ELR (cell line): ENCODE results near the gene PZP.
"Not testable (repeated sequence)": the region's sequence is repeated elsewhere in the genome, so short reads cannot be mapped to it uniquely, and the experiment has no call there.

Source experiments
- DNase-seq: peaks from one replicate; pipeline ENCODE4 v3.0.0-alpha.2; 2015; ENCODE audit warnings: low read depth

The PZP gene

DNA sequence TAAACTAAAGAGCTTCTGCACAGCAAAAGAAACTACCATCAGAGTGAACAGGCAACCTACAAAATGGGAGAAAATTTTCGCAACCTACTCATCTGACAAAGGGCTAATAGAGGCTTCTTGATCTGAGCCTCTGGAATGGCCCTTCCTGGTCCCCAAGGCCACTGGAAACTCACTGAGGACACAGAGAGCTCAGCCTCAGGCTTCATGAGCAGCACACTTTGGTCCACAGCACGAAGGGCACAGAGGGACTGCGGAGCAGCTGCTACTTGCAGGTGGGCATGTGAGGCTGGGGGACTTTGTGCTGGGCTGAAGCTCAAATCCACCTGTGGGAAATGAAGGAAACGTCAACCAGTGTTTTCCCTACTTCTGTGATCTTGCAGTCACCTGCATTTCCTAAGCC lies 27.4 kb downstream of the PZP start:
- no peak for DNase-seq

DNA sequence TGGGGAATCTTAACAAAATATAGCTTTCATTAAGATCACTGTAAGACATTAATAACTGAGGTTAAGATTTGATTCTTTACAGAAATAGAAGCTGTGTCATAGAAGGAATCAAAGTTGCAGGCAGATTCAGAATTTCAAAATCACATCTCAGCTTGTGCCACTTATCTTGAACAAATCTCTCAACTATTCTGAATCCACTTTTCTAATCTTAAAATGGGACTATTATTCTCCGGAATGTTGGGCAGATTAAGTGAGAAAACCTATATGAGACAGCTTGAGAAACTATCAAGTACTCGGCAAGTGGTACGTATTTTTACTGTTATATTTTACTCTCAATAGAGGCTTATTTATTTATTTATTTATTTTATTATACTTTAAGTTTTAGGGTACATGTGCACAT lies 28.4 kb downstream of the PZP start:
- DNase-seq: no peak

DNA sequence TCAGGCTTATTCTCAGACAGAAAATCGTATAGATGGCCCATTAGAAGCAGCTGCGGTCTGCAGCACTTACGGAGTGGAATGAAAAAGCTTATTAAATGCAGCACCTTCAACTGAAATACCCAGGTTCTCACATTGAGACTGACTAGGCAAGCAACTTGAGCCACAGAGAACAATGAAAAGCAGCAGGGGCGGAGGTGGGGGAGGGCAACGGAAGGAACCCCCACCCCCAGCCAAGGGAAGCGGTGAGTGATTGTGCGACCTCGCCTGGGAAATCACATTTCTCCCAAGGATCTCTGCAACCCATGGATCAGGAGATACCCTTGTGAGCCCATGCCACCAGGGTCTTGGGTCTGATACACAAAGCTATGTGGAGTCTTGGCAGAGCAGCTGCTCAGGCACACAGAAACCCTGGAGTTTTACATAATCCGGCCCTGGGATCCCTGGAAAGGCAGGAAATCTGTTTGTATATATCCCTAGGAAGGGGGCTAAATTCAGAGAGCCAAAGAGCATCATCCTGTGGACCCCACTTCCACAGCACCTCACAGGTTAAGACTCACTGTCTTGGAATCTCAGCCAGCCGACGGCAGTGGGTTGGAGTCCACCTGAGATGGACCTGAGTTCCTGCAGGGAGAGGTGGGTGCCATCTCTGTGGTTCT lies 38.1 kb downstream of the PZP start:
- DNase-seq: no peak

DNA sequence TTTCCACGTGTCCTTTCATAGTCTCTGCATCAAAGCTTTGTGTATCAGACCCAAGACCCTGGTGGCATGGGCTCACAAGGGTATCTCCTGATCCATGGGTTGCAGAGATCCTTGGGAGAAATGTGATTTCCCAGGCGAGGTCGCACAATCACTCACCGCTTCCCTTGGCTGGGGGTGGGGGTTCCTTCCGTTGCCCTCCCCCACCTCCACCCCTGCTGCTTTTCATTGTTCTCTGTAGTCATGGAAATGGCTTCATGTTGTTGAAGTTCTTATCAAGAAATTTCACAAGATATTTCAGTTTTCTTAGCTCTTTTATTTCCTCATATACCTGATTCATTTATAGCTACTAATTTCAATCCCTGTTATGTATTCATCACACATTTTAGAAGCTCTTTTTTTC lies 40.9 kb downstream of the PZP start:
- not testable (repeated sequence) for DNase-seq

DNA sequence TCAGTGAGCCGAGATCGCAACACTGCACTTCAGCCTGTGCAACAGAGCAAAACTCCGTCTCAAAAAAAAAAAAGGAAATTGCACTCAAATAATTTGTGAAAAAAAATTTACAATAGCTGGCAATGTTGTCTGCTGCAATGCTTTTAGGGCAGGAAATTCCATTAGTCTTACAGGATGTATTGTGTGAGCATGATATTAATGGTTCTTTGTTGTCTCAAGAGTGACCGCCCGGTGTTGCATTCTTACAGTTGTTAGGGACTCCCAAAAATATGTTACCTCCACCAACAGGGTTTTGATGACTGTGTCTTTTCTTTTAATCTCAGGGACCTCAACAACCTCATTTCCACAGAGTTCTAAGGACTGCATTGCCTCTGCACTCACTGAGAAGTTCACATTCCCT lies 44.8 kb downstream of the PZP start:
- DNase-seq: no peak

DNA sequence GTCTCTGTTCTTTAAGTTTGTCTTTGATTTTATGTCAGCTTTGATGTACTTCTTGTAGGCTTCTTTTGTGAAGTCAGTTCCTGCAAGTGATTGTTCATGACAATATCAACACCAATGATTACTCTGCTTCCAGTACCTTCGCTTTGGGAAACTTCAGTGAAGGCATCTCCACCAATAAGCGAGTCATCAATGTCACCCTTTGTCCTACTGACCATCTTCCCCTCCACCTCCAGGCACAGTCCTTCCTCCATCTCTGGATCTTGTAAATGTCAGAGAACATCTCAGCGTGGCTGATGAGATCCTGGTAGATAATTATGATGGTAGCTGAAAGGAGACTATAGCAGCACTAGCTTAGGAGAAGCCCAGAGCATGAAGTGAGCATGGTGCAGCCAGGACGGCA lies 52.1 kb downstream of the PZP start:
- DNase-seq: no peak

DNA sequence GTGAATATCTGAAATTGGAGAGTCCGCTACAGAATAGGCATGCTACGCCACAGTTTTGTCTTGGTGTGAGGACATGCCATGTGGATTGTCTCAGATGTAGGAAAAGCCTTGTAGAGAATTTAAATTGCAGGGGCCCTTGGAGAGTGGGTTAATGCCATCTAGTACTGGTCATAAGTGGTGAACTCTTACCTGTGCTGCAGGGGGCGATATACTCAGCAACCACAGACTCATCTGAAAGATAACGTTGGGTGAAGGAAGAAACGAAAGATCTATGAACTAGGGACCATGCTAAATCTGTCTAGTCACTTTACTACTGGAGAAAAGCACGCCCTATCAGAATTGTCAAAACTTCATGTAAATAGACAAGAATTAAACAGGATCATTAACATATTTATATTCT lies 58.8 kb downstream of the PZP start:
- DNase-seq: no peak

DNA sequence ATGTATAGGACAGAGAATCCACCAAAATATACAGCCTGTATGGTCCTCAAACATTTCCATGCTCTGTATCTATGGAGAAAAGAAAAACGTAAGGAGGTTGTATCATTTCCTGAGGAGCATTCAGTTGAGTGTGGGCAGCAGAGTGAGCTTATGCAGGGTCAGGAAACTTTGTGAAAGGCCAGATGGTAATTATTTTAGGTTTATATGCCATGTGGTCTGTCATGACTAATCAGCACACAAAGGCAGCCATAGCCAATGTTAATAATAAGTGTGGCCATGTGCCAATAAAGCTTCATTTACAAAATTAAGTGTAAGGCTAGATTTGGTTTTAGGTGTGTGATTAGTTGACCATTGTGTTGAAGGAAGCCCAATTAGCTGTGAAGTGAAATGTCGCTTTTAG lies 59.3 kb downstream of the PZP start:
- no peak for DNase-seq

DNA sequence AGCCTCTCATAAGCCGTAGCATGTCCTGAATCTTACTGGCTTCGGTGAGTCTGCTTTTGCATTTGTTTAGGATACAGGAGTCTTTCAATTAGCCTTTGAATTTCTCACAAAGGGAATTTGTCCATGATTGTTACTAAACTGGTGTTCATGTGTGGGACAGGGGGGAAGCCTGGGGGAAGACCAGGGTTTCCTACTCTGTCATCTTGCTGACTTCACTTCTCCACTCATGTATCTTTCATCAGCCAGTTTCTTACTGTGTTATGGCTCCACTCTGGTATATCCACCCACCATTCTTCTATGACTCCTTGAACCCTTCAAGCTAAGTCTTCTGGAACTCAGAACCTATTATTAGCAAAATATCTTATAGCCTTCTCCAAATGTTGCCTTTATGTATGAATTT lies 60.7 kb downstream of the PZP start:
- no peak for DNase-seq

DNA sequence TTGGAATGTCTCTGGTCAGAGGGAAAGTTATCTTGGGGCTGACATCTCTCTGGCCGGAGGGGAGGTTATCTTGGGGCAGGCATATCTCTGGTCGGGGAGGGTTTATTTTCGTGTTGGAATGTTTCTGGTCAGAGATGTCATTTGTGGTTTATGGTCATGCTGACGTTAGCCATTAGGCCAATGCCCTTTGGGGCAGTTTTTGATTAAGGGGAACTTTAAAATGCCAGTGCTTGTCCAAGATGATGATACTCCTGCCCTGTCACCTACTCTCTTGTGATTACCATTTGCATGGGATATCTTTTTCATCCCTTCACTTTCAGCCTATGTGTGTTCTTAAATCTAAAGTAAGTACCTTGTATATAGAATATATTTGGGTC lies 63.5 kb downstream of the PZP start:
- no peak for DNase-seq

DNA sequence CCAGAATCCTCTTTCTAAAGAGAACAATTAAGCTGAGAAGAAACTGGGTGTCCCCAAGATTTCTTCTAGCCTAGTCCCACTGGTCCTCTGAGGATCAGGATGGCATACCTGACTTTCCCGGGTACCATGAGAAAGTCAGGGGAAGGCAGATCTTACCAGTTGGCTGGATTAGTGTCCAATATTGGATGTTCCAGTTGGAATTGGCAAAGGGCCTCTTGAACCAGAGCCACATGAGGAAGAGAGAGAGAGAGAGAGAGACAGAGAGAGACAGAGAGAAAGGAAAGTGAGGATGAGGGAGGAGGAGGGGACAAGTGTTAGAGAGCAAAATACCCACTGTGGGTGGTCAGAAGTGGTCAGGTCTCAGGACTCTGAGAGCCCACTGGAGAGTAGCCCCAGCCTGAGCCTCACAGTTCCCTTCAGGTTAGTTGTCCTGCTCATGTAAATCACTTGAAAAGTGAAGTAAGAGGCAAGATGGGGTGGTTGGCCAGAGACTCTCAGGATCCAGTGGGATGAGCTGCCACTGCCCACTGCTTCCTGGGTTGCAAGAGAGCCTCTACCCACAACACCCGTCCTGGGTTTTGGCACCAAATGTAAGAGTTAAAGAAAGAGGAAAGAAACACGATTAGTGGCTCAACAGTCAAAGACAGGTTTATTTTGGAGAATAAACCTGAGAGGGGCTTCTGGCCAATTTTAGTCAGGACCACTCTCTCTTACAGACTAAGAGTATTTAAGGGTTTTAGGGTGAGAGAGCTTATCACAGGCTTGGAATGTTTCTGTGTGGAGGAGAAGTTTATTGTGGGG lies 64.1 kb downstream of the PZP start:
- DNase-seq: no peak

DNA sequence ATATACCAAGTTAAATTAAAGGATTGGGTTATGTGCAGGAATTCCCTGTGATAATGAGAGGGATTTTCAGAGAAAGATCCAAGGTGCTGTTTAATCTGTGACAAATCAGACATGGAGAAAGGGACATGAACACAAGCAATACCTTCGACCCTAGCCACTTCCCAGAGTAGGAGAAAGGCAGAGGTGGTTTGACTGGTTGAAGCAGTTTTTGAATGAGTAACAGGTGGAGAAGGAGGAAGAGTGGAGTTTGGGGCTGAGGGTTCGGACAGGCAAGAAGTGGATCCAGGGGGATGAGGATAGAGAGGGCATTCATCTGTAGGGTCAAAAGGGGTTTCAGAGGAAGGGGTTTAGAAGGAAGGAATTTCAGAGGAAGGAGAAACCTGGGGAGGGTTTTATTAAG lies 65.1 kb downstream of the PZP start:
- no peak for DNase-seq

DNA sequence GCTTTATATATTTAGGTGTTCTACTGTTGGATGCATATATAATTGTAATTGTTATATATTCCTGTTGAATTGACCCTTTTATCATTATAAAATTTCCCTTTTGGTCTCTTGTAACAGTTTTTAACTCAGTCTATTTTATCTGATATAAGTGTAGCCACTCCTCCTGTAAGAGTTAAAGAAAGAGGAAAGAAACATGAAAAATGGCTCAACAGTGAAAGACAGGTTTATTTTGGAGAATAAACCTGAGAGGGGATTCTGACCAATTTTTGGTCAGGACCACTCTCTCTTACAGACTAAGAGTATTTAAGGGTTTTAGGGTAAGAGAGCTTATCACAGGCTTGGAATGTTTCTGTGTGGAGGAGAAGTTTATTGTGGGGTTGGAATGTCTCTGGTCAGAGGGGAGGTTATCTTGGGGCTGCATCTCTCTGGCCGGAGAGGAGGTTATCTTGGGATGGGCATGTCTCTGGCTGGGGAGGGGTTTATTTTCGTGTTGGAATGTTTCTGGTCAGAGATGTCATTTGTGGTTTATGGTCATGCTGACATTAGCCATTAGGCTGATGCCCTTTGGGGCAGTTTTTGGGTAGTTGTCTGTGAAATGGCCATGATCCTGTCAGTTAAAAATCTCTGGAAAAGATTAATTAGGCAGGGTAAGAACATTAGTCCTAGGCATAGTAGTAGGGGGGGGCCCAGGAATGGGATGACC lies 68.5 kb downstream of the PZP start:
- not testable (repeated sequence) for DNase-seq

DNA sequence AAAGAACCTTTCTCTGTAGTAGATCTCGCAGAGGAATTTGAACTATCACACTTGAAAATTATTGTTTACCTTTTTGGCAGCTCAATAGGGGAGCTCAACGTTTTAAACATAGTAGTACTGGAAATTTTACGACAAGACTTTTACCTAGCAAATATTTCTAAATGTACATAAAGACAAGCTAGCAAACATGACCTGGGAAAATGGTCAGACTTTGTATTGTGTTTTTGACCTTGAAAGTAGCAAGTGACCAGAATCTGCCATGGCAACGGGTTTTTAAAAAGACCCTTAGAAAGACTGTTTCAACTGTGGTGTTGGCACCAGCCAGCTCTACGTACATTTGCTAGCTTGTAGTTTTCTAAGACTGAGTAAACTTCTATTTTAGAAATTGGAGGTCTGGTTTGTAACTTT lies 72.3 kb downstream of the PZP start:
- no peak for DNase-seq

DNA sequence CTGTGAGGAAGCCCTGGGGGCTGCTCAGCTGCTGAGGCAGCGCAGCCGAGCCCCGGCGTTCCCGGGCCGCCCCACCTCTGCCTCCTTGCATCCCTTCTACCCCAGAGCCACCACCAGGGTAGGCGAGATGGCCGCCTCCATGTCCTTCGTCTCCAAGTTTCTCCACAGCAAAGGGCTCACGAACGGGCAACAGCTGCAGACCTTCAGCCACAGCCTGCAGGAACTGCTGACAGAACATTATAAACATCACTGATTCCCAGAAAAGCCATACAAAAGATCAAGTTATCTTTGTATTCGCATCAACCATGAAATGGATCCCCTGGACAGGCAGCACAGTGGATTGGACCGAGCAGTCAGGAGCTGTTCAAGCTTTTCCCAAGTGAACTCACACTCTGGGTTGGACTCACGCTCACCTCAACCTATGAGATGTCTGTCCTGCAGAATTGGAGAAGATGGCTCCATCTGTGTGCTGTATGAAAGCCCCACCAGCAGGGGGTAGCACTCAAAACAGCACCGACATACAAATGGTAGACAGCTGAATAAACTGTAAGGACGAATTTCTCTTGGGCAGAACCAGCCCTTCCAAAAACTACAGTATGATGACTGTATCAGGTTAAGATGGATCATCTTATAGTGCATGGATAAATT lies 73.1 kb downstream of the PZP start:
- DNase-seq: no peak

DNA sequence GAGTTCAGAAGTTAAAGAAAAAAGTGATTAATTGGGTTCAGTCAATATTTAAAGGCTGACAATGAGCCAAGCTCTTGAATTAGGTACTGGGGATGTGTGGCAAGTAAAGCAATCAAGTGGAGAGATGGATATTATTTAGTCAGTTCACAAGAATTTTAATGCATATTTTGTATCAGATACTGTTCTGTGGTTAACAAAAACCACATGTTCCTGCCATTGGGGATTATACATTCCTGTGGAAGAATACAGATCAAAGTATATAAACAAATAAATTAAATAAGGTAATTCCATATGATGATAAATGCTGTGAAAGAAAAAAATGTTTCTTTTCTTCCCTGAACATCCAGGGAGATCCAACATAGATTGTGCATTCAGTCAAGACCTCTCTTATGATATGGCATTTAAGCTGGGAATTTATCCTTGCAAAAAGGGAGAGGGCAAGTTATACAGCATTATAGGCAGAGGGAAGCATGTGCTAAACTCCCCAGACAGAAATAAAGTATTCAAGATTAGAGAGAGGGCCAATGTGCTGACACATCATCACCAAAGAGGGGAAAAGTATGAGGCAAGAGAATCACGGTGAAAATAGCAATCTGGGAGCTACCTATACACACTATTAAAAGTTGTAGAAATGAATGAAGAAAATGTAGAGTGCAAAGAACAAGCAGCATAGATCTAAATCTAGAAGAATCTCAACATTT lies 74.8 kb downstream of the PZP start:
- DNase-seq: no peak

DNA sequence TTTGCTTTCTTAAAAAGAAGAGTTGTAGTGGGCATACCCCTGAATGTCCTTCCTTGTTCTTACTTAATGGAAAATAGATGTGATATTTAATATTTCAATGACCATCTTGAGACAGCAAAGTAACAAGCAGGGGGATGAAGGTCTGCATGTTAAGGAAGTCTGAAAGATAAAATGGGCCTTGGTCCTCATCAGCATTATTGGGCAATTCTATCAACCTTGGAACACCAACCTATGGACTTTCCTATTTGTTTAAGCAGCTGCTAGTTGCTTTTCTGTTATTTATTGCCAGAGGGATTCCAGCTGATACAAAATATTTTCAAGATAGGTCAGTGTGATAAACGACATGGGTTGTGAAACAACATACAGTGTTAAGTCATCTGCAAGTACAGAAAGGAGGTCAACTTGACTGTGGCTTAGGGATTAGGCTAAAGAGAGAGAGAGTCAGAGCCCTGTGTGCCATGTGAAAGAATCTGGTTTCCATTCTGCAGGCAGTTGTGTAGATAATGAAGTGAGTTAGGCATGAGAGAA lies 76.1 kb downstream of the PZP start:
- DNase-seq: no peak

DNA sequence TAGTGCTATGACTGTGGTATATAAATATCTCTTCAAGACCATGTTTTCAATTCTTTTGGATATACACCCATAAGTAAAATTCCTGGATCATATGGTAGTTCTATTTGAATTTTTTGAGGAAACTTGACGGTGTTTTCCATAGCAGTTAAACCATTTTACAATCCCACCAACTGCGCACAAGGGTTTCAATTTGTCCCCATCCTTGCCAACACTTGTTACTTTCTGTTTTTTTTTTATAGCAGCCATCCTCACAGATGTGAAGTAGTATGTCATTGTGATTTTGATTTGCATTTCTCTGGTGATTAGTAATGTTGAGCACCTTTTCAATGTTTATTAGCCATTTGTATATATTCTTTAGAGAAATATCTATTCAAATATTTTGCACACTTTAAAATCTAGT lies 78.0 kb downstream of the PZP start:
- no peak for DNase-seq

DNA sequence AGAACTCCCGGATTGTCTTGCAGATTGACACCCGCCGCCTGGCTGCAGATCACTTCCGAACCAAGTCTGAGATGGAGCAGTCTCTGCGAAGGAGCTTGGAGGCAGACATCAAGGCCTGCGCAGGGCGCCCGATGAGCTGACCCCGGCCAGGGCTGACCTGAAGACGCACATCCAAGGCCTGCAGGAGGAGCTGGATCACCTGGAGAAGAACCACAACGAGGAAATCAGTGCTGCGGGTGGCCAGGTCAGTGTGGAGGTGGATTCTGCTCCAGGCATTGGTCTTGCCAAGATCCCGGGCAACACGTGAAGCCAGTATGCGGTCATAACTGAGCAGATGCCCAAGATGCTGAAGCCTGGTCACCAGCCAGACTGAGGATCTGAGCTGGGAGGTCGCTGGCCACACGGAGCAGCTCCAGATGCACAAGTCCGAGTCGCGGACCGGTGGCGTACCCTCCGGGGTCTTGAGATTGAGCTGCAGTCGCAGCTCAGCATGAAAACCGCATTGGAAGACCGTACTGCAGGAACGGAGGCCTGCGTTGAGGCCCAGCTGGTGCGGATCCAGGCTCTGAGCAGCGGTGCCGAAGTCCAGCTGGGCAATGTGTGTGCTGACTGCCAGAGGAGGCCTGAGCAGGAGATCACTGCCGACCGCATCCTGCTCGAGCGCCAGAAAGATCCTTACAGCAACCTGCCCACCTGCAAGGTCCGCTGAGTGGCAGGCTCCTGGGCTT lies 80.1 kb downstream of the PZP start:
- DNase-seq: no peak

DNA sequence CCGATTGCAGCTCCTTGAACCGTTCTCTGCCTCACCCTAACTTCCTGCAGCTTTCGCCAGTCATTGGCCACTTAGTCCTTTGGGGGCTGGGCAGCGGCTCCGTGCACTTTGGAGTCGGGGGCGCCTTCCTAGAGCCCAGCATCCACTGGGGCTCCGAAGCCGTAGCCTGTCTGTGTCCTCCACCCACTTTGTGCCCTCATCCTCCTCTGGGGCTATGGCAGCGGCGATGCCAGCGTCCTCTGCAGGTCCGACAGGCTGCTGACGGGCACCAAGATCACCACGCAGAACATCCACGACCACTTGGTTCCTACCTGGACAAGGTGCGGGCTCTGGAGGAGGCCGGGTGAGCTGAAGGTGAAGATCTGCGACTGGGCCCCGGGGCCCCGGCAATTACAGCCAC lies 80.7 kb downstream of the PZP start:
- no peak for DNase-seq

DNA sequence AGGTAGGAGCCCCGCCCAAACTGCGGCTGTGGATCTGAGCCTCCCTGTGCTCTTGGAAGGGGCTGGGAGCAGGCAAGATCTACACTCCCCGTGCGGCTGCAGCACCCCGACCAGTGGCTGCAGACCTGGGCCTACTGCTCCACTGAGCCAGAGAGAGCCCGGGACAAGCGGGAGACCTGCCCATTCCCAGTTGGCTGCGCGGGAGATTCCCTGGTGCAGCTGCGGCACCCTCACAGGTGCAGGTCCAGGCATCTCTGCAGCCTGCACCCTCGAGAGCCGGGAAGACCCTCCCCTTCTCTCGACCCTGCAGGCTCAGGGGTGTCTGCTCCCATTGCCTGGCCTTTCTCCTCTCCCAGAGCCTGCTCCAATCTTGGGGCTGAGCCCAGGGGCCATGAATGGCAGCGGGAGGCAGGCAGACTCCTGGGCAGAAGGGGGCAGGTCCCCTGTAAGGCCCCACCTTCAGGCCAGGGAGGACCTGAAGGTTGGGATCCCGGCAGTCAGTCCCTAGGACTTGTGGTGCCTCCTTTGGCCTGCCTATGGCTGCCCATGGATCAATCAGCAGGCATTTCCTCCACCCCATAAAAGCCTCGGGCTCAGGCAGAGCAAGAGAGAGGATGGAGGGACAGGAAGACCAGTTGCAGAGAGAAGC lies 83.7 kb downstream of the PZP start:
- DNase-seq: no peak
